HFF-Myc (cell line): ENCODE results near the gene DNAJC13.

Experiments
- DNase-seq: peaks from one replicate; pipeline ENCODE4 v3.0.0-alpha.2; 2011; ENCODE audit warnings: low read depth; ENCODE audit errors: extremely low read depth
- H3K4me3 ChIP-seq: replicated peaks from 2 replicates; pipeline ENCODE4 v1.5.1; 2011; ENCODE audit warnings: low read depth, mild to moderate bottlenecking, control low read depth, low read length
- TF ChIP-seq, protein P1 (sequence below): IDR thresholded peaks from 2 replicates; pipeline ENCODE4 v1.5.1; 2012; ENCODE audit warnings: mild to moderate bottlenecking, low read depth, low read length, control low read depth; ENCODE audit errors: missing control alignments

DNAJC13 gene

GRCh38 chr3:132573797-132574211 lies 156.5 kb downstream of the DNAJC13 start:
- H3K4me3 ChIP-seq: no peak overlapping the region
- TF ChIP-seq, protein P1, sequence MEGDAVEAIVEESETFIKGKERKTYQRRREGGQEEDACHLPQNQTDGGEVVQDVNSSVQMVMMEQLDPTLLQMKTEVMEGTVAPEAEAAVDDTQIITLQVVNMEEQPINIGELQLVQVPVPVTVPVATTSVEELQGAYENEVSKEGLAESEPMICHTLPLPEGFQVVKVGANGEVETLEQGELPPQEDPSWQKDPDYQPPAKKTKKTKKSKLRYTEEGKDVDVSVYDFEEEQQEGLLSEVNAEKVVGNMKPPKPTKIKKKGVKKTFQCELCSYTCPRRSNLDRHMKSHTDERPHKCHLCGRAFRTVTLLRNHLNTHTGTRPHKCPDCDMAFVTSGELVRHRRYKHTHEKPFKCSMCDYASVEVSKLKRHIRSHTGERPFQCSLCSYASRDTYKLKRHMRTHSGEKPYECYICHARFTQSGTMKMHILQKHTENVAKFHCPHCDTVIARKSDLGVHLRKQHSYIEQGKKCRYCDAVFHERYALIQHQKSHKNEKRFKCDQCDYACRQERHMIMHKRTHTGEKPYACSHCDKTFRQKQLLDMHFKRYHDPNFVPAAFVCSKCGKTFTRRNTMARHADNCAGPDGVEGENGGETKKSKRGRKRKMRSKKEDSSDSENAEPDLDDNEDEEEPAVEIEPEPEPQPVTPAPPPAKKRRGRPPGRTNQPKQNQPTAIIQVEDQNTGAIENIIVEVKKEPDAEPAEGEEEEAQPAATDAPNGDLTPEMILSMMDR: no peak
- no peak for DNase-seq

- H3K4me3 ChIP-seq: no peak overlapping the region
- TF ChIP-seq, protein P1: no peak
These were observed 170.1 kb downstream of the DNAJC13 start for GRCh38 chr3:132587401-132587800.

More at GRCh38 chr3:132587401-132587800, 170.1 kb downstream of the DNAJC13 start:
- no peak for DNase-seq
